IMR-90 (cell line): ENCODE measurements around the gene CST1.

ENCODE experiments used
- POLR2A ChIP-seq: IDR thresholded peaks from 2 replicates; pipeline ENCODE4 v1.6.1; 2012; ENCODE audit warnings: mild to moderate bottlenecking, low read depth, low read length
- RFX5 ChIP-seq: IDR thresholded peaks from 2 replicates; pipeline ENCODE4 v1.8.0; 2012; ENCODE audit warnings: low read depth, mild to moderate bottlenecking, low read length, moderate library complexity
- TF ChIP-seq, protein P1 (sequence below): conservative IDR thresholded peaks from 2 replicates; pipeline ENCODE4 v1.5.1; 2012; ENCODE audit warnings: mild to moderate bottlenecking, low read depth, low read length, improper control_type of control experiment
- TF ChIP-seq, protein P2 (sequence below): fragments of 150-350 bp; IDR thresholded peaks from 2 replicates; pipeline ENCODE4 v1.6.1; 2017; ENCODE audit warnings: mild to moderate bottlenecking, antibody characterized with exemption, low read length, low read depth
- TF ChIP-seq, protein P3 (sequence below): fragments of 150-350 bp; IDR thresholded peaks from 2 replicates; pipeline ENCODE4 v1.6.1; 2016; ENCODE audit warnings: low read depth, mild to moderate bottlenecking, low read length, moderate library complexity, borderline replicate concordance

DNA sequence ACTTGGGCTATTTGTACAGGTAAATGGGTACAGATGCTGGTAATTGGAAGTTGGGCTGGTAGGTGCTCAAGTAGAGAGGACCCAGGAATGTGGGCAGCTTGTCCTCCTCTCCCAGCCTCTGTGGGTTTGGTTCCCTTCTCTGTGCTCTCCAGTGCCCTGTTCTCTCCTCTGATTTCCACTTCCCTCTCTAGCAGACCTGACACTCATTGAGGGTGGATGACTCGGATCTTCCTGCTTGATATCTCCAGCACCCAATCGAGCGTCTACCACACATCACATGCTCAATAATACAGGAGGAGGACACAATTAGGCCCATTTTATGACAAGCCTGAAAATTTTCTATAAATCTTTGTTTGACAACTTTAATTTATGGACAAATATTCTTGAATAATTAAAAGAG, 23.7 kb downstream of the CST1 start:
- TF ChIP-seq, protein P1, sequence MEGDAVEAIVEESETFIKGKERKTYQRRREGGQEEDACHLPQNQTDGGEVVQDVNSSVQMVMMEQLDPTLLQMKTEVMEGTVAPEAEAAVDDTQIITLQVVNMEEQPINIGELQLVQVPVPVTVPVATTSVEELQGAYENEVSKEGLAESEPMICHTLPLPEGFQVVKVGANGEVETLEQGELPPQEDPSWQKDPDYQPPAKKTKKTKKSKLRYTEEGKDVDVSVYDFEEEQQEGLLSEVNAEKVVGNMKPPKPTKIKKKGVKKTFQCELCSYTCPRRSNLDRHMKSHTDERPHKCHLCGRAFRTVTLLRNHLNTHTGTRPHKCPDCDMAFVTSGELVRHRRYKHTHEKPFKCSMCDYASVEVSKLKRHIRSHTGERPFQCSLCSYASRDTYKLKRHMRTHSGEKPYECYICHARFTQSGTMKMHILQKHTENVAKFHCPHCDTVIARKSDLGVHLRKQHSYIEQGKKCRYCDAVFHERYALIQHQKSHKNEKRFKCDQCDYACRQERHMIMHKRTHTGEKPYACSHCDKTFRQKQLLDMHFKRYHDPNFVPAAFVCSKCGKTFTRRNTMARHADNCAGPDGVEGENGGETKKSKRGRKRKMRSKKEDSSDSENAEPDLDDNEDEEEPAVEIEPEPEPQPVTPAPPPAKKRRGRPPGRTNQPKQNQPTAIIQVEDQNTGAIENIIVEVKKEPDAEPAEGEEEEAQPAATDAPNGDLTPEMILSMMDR = no peak
- TF ChIP-seq POLR2A = no peak
- TF ChIP-seq RFX5 = no peak
- TF ChIP-seq, protein P2, sequence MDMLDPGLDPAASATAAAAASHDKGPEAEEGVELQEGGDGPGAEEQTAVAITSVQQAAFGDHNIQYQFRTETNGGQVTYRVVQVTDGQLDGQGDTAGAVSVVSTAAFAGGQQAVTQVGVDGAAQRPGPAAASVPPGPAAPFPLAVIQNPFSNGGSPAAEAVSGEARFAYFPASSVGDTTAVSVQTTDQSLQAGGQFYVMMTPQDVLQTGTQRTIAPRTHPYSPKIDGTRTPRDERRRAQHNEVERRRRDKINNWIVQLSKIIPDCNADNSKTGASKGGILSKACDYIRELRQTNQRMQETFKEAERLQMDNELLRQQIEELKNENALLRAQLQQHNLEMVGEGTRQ = no peak
- TF ChIP-seq, protein P3, sequence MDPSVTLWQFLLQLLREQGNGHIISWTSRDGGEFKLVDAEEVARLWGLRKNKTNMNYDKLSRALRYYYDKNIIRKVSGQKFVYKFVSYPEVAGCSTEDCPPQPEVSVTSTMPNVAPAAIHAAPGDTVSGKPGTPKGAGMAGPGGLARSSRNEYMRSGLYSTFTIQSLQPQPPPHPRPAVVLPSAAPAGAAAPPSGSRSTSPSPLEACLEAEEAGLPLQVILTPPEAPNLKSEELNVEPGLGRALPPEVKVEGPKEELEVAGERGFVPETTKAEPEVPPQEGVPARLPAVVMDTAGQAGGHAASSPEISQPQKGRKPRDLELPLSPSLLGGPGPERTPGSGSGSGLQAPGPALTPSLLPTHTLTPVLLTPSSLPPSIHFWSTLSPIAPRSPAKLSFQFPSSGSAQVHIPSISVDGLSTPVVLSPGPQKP = no peak
